ENCODE measurements around the gene PRSS12.

DNA sequence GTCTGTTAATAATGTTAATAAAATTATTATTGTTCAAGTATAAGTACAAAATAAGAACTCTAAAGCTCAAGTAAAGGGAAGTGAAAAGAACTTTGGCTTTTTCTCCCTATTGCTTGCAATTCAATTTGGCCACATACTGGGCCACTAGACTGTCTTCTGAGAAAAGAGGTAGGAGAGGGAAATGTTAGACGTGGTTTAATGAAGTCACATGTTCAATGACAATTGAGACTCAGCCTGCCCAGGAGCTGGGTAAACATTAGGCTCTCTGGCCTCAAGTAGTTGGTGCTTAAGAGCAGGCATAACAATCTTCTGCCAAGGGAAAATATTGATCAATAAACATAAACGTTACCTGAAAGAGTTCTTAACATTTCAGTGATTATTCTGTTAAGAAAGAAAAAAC is 15.1 kb upstream of the PRSS12 start:
- TF ChIP-seq, protein P1, sequence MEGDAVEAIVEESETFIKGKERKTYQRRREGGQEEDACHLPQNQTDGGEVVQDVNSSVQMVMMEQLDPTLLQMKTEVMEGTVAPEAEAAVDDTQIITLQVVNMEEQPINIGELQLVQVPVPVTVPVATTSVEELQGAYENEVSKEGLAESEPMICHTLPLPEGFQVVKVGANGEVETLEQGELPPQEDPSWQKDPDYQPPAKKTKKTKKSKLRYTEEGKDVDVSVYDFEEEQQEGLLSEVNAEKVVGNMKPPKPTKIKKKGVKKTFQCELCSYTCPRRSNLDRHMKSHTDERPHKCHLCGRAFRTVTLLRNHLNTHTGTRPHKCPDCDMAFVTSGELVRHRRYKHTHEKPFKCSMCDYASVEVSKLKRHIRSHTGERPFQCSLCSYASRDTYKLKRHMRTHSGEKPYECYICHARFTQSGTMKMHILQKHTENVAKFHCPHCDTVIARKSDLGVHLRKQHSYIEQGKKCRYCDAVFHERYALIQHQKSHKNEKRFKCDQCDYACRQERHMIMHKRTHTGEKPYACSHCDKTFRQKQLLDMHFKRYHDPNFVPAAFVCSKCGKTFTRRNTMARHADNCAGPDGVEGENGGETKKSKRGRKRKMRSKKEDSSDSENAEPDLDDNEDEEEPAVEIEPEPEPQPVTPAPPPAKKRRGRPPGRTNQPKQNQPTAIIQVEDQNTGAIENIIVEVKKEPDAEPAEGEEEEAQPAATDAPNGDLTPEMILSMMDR (IDR thresholded peaks at IDR 0.05) = no peak
- TF ChIP-seq POLR2A (IDR thresholded peaks at IDR 0.05) = no peak
